ENCODE data around the gene CYTH1.

GRCh38 chr17:78741644-78742284, 40.3 kb downstream of the CYTH1 start:
- TF ChIP-seq RAD21 (IDR thresholded peaks at IDR 0.05; ENCODE audit: low read depth) (no peak), EP300 (IDR thresholded peaks at IDR 0.05; ENCODE audit: borderline replicate concordance) (no peak), NFIC (IDR thresholded peaks at IDR 0.05) (no peak), REST (IDR thresholded peaks at IDR 0.05; ENCODE audit: low read depth) (no peak), TAF1 (IDR thresholded peaks at IDR 0.05; ENCODE audit: low read depth) (no peak), TEAD4 (IDR thresholded peaks at IDR 0.05) (no peak), USF1 (IDR thresholded peaks at IDR 0.05) (no peak), CEBPB (IDR thresholded peaks at IDR 0.05) (no peak), CREB1 (IDR thresholded peaks at IDR 0.05; ENCODE audit: low read depth) (no peak), YY1 (IDR thresholded peaks at IDR 0.05; ENCODE audit: low read depth) (no peak)

Data from Ishikawa (cell line).